Thyroid gland (tissue), 4 donors: ENCODE measurements around the gene PDGFC.

ENCODE experiments used
- CTCF ChIP-seq, 6 experiments: fragments of 200-600 bp in 3 of 6; fragments of 450-650 bp in 3 of 6; sonication (generic) in 3 of 6; IDR thresholded peaks; one replicate each; pipeline ENCODE4 v1.5.1; 2016 to 2019; ENCODE audit warnings: antibody characterized with exemption in 6 of 6, mild to moderate bottlenecking in 2 of 6, inconsistent platforms in 1 of 6, moderate library complexity in 1 of 6
- POLR2A ChIP-seq, 2 donors: fragments of 450-650 bp; IDR thresholded peaks; one replicate each; pipeline ENCODE4 v1.6.1; 2017; ENCODE audit warnings: antibody characterized with exemption in 2 of 2, mild to moderate bottlenecking in 2 of 2, moderate library complexity in 1 of 2

GRCh38 chr4:156962528-156962974 lies 9.0 kb downstream of the PDGFC start:
- TF ChIP-seq CTCF (IDR thresholded peaks at IDR 0.05), result no peak
- TF ChIP-seq POLR2A (IDR thresholded peaks at IDR 0.05), result no peak
